DOHH2 (cell line): Measurements from ENCODE around the gene DAAM2.

ENCODE experiments used
- CTCF ChIP-seq: fragments of 200-600 bp; sonication (generic); IDR thresholded peaks from one replicate; pipeline ENCODE4 v1.5.1; 2014; ENCODE audit warnings: antibody characterized with exemption, mild to moderate bottlenecking, low read depth, low read length; ENCODE audit not compliant: poor library complexity, severe bottlenecking
- EZH2phosphoT487 ChIP-seq: fragments of 200-600 bp; sonication (generic); IDR thresholded peaks from 2 replicates; pipeline ENCODE4 v1.6.1; 2017; ENCODE audit warnings: borderline replicate concordance, mild to moderate bottlenecking, antibody characterized with exemption, low read length, moderate library complexity, mixed read lengths

- TF ChIP-seq CTCF = no peak
- no peak for TF ChIP-seq EZH2phosphoT487
These were observed 2.1 kb downstream of the DAAM2 start for GRCh38 chr6:39794231-39794630.
